ENCODE results near the gene C1orf87.
A peak's percentile ranks its signal among the peaks of the same experiment; 100 is the strongest.
"Not testable (repeated sequence)": the region's sequence is repeated elsewhere in the genome, so short reads cannot be mapped to it uniquely, and the experiment has no call there.

Gene C1orf87

GRCh38 chr1:59992040-59992820, 81.3 kb downstream of the C1orf87 start:
- DNase-seq: no peak

- DNase-seq: no peak
Observed at GRCh38 chr1:59990470-59990869, 83.1 kb downstream of the C1orf87 start.

- DNase-seq: no peak
Observed at GRCh38 chr1:59986516-59987310, 86.9 kb downstream of the C1orf87 start.

GRCh38 chr1:59985911-59986515, 87.6 kb downstream of the C1orf87 start:
- DNase-seq: no peak

GRCh38 chr1:59979666-59980065, 93.9 kb downstream of the C1orf87 start:
- DNase-seq: no peak

GRCh38 chr1:59978511-59978910, 95.1 kb downstream of the C1orf87 start:
- no peak for DNase-seq

- DNase-seq: no peak
Observed at GRCh38 chr1:59978026-59978425, 95.5 kb downstream of the C1orf87 start.

- no peak for DNase-seq
Observed at GRCh38 chr1:59977075-59977410, 96.5 kb downstream of the C1orf87 start.

GRCh38 chr1:59976194-59977074, 97.1 kb downstream of the C1orf87 start:
- DNase-seq: peak; percentile 81

- no peak for DNase-seq
Observed at GRCh38 chr1:59973719-59974118, 99.9 kb downstream of the C1orf87 start.

- DNase-seq: no peak
Observed at GRCh38 chr1:59972216-59972927, 101.2 kb downstream of the C1orf87 start.

- peak; percentile 81 for DNase-seq
Observed at GRCh38 chr1:59971464-59971911, 102.1 kb downstream of the C1orf87 start.

- DNase-seq: not testable (repeated sequence)
Observed at GRCh38 chr1:59969542-59970175, 103.9 kb downstream of the C1orf87 start.

- not testable (repeated sequence) for DNase-seq
Observed at GRCh38 chr1:59968746-59969145, 104.8 kb downstream of the C1orf87 start.

GRCh38 chr1:59967780-59968179, 105.8 kb downstream of the C1orf87 start:
- no peak for DNase-seq

GRCh38 chr1:59967141-59967697, 106.4 kb downstream of the C1orf87 start:
- no peak for DNase-seq

- DNase-seq: no peak
Observed at GRCh38 chr1:59952065-59952464, 121.5 kb downstream of the C1orf87 start.

- no peak for DNase-seq
Observed at GRCh38 chr1:59949648-59950047, 123.9 kb downstream of the C1orf87 start.

- no peak for DNase-seq
Observed at GRCh38 chr1:59948990-59949389, 124.6 kb downstream of the C1orf87 start.

GRCh38 chr1:59947047-59947938, 126.3 kb downstream of the C1orf87 start:
- peak; percentile 58 for DNase-seq
